Neural progenitor cell (in vitro differentiated cells): ENCODE measurements around the gene B4GALT5.

Source experiments
- EZH2 ChIP-seq: fragments of 200-600 bp; sonication (generic); IDR thresholded peaks from 2 replicates; pipeline ENCODE4 v1.6.1; 2017; ENCODE audit warnings: antibody characterized with exemption, mild to moderate bottlenecking, moderate library complexity
- TF ChIP-seq, protein P1 (sequence below): fragments of 200-600 bp; sonication (generic); IDR thresholded peaks from 2 replicates; pipeline ENCODE4 v1.5.1; 2017; ENCODE audit warnings: antibody characterized with exemption, mild to moderate bottlenecking

GRCh38 chr20:49584418-49585382, 129.0 kb downstream of the B4GALT5 start:
- TF ChIP-seq, protein P1, sequence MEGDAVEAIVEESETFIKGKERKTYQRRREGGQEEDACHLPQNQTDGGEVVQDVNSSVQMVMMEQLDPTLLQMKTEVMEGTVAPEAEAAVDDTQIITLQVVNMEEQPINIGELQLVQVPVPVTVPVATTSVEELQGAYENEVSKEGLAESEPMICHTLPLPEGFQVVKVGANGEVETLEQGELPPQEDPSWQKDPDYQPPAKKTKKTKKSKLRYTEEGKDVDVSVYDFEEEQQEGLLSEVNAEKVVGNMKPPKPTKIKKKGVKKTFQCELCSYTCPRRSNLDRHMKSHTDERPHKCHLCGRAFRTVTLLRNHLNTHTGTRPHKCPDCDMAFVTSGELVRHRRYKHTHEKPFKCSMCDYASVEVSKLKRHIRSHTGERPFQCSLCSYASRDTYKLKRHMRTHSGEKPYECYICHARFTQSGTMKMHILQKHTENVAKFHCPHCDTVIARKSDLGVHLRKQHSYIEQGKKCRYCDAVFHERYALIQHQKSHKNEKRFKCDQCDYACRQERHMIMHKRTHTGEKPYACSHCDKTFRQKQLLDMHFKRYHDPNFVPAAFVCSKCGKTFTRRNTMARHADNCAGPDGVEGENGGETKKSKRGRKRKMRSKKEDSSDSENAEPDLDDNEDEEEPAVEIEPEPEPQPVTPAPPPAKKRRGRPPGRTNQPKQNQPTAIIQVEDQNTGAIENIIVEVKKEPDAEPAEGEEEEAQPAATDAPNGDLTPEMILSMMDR: no peak
- TF ChIP-seq EZH2: no peak
